MCF 10A (cell line): ENCODE measurements around the gene ZNF487. TPM values are rescaled to one million over a fixed set of nuclear protein-coding genes. Genes with fewer than 3 reads are reported as not detected.

ENCODE experiments used
- BruUV-seq: library from RNA; stranded (reverse); fragments of 400-500 nt; replicated peaks from 2 replicates; lab custom pipeline; 2021; lab: Mats Ljungman, UMichigan
- CTCF ChIA-PET: fragments of 300-600 bp; sonication (Branson Sonifier 250); formaldehyde crosslinking; extraction: SDS; loops from one replicate; lab custom pipeline; 2021; ENCODE audit warnings: antibody characterized with exemption, inconsistent platforms; lab: Yijun Ruan, JAX
- POLR2A ChIA-PET: fragments of 300-600, 350-650 bp; sonication (Branson Sonifier 250); formaldehyde crosslinking; extraction: SDS; loops from one replicate; lab custom pipeline; 2020; ENCODE audit warnings: antibody characterized with exemption, inconsistent platforms; lab: Yijun Ruan, JAX
- DNase-seq: peaks from one replicate; pipeline ENCODE4 v3.0.0-alpha.2; 2018; ENCODE audit not compliant: unreplicated experiment
- H3K27ac Mint-ChIP-seq: one replicate; pipeline ENCODE4 v1.8.0; 2022; ENCODE audit warnings: mild to moderate bottlenecking, low read depth, mixed read lengths; ENCODE audit not compliant: unreplicated experiment
- H3K27me3 Mint-ChIP-seq: one replicate; pipeline ENCODE4 v1.8.0; 2022; ENCODE audit warnings: mixed read lengths; ENCODE audit not compliant: insufficient read depth, unreplicated experiment
- H3K36me3 Mint-ChIP-seq: one replicate; pipeline ENCODE4 v1.8.0; 2022; ENCODE audit warnings: mild to moderate bottlenecking, moderate library complexity, mixed read lengths; ENCODE audit not compliant: insufficient read depth, unreplicated experiment
- H3K4me1 Mint-ChIP-seq: one replicate; pipeline ENCODE4 v1.8.0; 2022; ENCODE audit warnings: mixed read lengths; ENCODE audit not compliant: insufficient read depth, unreplicated experiment
- H3K4me3 Mint-ChIP-seq: one replicate; pipeline ENCODE4 v1.8.0; 2022; ENCODE audit warnings: mild to moderate bottlenecking, moderate library complexity, mixed read lengths; ENCODE audit not compliant: unreplicated experiment
- H3K9me3 Mint-ChIP-seq: one replicate; pipeline ENCODE4 v1.8.0; 2022; ENCODE audit warnings: mixed read lengths; ENCODE audit not compliant: unreplicated experiment
- intact Hi-C: fragments of 100-400 bp; cut with micrococcal nuclease; formaldehyde crosslinking; loops from 2 replicates; pipeline ENCODE4 v1.14.1; 2022
- total RNA-seq: library from RNA; stranded (reverse); gene quantifications from 2 replicates; pipeline ENCODE4 v1.2.3, GENCODE V29; 2022
- TF ChIP-seq, protein P1 (sequence below): fragments of 200-600 bp; IDR thresholded peaks from one replicate; pipeline ENCODE4 v1.8.0; 2022; ENCODE audit warnings: antibody characterized with exemption, mild to moderate bottlenecking; ENCODE audit not compliant: unreplicated experiment

ZNF487 gene
- total RNA-seq, 1 experiment from 2014 or later, result 2.2 TPM

DNA sequence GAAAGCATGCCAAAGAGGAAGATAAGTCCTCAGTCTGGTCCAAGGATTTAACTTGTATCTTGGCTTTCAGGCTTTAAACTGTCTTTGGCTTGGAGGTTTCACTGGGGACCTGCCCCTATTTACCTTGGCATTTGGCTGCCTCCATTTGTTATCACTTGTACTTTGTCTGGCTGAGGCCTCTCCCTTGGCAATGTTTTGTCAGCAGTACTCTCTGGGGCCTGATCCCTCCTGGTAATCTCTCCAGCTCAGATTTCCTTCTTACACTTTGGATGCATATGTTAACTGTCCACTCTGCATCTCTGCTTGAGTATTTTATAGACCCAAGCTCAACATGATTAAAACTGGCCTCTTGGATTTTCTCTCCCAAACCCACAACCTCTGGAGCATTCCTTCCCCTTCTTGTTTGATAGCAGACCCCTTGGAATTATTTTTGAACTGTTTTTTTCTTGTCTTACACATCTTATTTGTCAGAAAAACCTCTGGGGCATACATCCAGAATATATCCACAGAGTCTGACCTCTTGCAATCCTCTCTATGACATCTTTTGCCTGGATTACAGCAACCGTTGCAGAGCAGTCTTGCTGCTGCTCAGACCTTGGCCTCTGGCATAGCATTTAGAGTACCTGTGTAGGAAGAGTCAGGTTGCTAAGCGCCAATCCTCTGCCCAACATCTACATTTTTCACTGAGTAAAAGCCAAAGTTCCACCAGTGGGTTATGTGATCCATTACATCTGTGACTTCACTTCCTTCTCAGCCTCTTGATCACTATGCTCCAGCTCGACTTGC, 35.2 kb downstream of the ZNF487 start:
- Mint-ChIP-seq H3K27me3 (no peaks in the 10 kb centered on the region), H3K4me3 (no peak overlapping the region), H3K9me3 (no peaks in the 10 kb centered on the region), H3K4me1 (no peaks in the 10 kb centered on the region), H3K27ac (no peak overlapping the region), H3K36me3 (no peaks in the 10 kb centered on the region)
- BruUV-seq, result no TSS peak
- POLR2A ChIA-PET, result no interaction called here
- DNase-seq, result no peak
- TF ChIP-seq, protein P1, sequence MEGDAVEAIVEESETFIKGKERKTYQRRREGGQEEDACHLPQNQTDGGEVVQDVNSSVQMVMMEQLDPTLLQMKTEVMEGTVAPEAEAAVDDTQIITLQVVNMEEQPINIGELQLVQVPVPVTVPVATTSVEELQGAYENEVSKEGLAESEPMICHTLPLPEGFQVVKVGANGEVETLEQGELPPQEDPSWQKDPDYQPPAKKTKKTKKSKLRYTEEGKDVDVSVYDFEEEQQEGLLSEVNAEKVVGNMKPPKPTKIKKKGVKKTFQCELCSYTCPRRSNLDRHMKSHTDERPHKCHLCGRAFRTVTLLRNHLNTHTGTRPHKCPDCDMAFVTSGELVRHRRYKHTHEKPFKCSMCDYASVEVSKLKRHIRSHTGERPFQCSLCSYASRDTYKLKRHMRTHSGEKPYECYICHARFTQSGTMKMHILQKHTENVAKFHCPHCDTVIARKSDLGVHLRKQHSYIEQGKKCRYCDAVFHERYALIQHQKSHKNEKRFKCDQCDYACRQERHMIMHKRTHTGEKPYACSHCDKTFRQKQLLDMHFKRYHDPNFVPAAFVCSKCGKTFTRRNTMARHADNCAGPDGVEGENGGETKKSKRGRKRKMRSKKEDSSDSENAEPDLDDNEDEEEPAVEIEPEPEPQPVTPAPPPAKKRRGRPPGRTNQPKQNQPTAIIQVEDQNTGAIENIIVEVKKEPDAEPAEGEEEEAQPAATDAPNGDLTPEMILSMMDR, result no peak
- intact Hi-C loops, result no loop called here
- CTCF ChIA-PET, result no interaction called here

DNA sequence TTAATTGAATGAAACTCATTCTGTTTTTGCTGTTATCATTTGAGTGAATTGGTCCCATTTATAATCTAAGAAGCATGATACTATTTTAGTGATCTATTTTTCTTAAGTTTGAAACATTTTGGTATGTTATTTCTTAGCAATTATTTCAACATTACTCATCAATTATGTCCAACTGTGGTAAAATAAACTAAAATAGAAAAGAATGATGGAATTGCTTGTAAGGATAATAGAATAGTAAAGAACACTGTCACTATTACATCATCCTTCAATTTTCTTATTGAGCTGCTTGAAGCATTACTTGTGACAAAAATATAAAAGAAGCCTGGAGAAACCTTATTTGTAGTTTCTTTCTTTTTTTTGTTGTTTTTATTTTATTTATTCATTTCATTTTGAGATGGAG, 42.4 kb downstream of the ZNF487 start:
- H3K4me1 Mint-ChIP-seq, result no peaks in the 10 kb centered on the region
- no peak overlapping the region for H3K27ac Mint-ChIP-seq
- no peak overlapping the region for H3K4me3 Mint-ChIP-seq
- ChIA-PET CTCF (no interaction called here), POLR2A (interaction anchor here (0.6 kb wide), 1 partner anchor 508 kb away, joined by 4 read pairs; no protein-coding TSS in a partner anchor)
- no peaks in the 10 kb centered on the region for H3K27me3 Mint-ChIP-seq
- DNase-seq, result no peak
- intact Hi-C loops, result no loop called here
- TF ChIP-seq, protein P1, result no peak
- H3K9me3 Mint-ChIP-seq, result peaks cover 8% of the 10 kb centered on the region
- peaks cover 5% of the 10 kb centered on the region for H3K36me3 Mint-ChIP-seq
- no TSS peak for BruUV-seq

DNA sequence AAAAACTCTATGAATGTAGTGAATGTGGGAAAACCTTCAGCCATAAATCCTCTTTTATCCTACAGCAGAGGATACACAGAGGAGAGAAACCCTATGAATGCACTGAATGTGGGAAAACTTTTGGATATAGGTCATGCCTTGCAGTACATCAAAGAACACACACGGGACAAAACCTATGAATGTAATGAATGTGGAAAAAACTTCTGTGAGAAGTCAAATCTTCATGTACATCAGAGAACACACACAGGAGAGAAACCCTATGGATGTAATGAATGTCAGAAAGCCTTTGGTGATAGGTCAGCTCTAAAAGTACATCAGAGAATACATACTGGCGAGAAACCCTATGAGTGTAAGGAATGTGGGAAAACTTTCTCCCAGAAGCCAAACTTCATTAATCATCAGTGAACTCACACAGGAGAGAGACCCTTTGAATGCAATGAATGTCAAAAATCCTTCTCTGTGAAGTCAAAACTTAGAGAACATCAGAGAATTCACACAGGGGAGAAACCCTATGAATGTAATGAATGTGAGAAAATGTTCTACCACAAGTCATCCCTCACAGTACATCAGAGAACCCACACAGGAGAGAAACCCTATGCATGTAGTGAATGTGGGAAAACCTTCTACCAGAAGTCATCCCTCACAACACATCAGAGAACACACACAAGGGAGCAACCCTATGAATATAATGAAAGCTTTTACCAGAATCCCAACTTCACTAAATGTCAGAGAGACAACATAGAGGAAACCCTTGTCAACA, 45.6 kb downstream of the ZNF487 start:
- intact Hi-C loops, result no loop called here
- ChIA-PET CTCF (no interaction called here), POLR2A (no interaction called here)
- H3K4me3 Mint-ChIP-seq, result no peak overlapping the region
- no peak for DNase-seq
- no peaks in the 10 kb centered on the region for H3K27me3 Mint-ChIP-seq
- TF ChIP-seq, protein P1, result no peak
- peaks cover 8% of the 10 kb centered on the region for H3K9me3 Mint-ChIP-seq
- no peaks in the 10 kb centered on the region for H3K4me1 Mint-ChIP-seq
- peaks cover 5% of the 10 kb centered on the region for H3K36me3 Mint-ChIP-seq
- no peak overlapping the region for H3K27ac Mint-ChIP-seq
- no TSS peak for BruUV-seq

DNA sequence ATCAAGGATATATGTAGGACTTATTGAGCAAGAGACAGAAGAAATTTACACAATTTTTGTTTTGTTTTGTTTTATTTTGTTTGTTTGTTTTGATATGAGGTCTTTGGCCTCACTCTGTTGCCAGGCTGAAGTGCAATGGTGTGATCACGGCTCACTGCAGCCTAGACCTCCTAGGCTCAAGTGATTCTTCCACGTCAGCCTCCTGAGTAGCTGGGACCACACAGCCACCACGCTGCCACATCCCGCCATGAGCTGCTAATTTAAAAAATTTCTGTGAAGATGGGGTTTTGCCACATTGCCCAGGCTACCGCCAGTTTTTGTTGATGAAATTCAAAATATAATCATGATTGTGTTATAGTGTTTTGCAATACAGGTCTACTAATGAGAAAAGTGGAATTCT, 54.9 kb downstream of the ZNF487 start:
- peaks cover 1% of the 10 kb centered on the region for H3K9me3 Mint-ChIP-seq
- H3K36me3 Mint-ChIP-seq, result no peaks in the 10 kb centered on the region
- H3K4me3 Mint-ChIP-seq, result no peak overlapping the region
- intact Hi-C loops, result no loop called here
- no TSS peak for BruUV-seq
- H3K27ac Mint-ChIP-seq, result no peak overlapping the region
- TF ChIP-seq, protein P1, result no peak
- no peak for DNase-seq
- ChIA-PET POLR2A (no interaction called here), CTCF (no interaction called here)
- no peaks in the 10 kb centered on the region for H3K27me3 Mint-ChIP-seq
- H3K4me1 Mint-ChIP-seq, result no peaks in the 10 kb centered on the region
